HG03558 (cell line): ENCODE measurements around the gene SELENOS.

Experiments used
- ATAC-seq: cut with Tn5 transposase; IDR thresholded peaks from one replicate; pipeline ENCODE4 v1.9.1; 2021; ENCODE audit warnings: moderate number of reproducible peaks; ENCODE audit not compliant: unreplicated experiment; ENCODE audit errors: extremely low read depth

Gene SELENOS

DNA sequence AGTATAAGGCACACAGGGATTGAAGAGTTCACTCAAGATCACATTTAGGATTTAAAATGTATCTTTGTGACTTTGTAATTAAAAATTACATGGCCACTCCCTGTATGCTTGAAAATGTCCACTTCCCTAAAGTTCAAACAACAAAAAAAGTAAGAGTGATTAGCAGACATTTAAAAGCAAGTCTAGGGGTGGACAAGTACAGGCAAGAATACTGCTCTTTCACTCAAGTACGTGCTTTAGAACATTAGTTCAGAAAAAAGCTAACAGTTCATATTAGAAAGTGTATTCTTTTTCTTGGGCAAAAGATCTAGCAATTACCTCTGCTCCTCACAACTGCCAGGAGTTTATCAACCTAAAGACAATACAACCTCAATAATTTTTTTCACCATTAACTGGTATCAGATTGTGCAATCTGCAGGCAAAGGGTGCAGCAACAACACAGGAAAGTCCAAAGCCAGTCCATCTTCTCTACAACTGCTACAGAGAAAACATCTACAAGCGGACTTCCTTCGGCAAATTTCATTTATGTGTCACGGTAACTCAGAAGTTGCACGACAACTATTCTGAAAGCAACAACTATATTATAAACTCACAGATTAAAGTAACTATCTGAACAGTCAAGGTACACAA, 43.5 kb downstream of the SELENOS start:
- no peak for ATAC-seq

GRCh38 chr15:101232677-101233076, 44.6 kb downstream of the SELENOS start:
- ATAC-seq: no peak

GRCh38 chr15:101228313-101228712, 49.0 kb downstream of the SELENOS start:
- no peak for ATAC-seq

DNA sequence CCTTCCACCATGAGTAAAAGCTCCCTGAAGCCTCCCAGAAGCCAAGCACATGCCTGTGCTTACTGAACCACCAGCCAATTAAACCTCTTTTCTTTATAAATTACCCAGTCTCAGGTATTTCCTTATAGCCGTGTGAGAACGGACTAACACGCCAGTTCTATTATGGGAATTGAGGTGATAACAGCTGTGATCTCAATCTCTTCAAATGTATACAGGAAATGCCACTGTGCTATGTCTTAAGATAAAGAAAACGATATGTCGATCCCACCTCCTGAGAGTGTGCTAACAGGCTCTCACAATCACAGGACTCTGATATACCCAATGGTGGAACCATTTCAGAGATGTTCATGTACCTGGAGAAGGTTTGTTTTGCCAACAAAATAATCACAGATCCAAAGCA, 51.6 kb downstream of the SELENOS start:
- ATAC-seq: no peak
